ENCODE measurements around the gene NUF2.

The NUF2 gene

DNA sequence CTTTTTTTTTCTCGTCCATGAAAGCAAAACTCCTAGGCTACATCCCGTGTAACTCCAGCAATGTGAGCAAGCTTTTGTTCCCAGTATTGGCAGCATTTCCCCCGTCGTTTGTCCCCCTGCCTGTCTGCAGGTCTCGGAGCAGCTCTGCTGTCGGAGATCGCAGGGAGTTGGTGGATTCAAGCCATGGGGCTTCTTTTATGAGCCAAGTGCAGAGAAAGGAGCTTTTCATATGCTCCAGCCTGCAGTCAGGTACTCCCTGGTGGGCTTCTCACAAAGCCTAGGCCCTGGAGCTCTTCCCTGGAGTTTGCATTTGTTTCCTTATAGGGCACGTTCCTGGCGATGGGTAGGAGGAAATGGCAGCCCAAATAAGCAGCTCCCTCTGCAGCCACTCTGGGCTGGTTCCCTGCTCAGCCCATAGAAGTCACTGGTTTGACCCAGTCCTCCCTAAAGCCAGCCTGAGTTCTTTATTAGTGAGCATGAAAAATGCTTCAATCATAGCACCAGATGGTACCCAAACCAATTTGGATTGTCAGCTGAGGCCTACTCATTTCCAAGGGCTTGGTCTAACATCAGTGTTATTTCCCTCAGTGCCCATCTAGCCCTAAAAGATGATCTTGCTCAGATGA is 78.3 kb downstream of the NUF2 start:
- no peak for DNase-seq (ENCODE audit: low read depth in 1 of 2, low spot score in 1 of 2)

- no peak for DNase-seq (ENCODE audit: low read depth in 1 of 2, low spot score in 1 of 2)
These were observed 79.5 kb downstream of the NUF2 start for GRCh38 chr1:163401211-163401610.
